GM12878 (cell line): ENCODE measurements around the gene KCNJ10. TPM values are rescaled to one million over a fixed set of nuclear protein-coding genes. Genes with fewer than 3 reads are reported as not detected.

Source experiments
- ATAC-seq: fragments of 200-7000 bp; cut with Tn5 transposase; 3 replicates; pipeline ENCODE4 v1.9.1; 2020; ENCODE audit warnings: mild to moderate bottlenecking, moderate library complexity
- BruUV-seq: library from RNA; stranded (reverse); fragments of 400-500 nt; replicated peaks from 2 replicates; lab custom pipeline; 2021; lab: Mats Ljungman, UMichigan
- CTCF ChIA-PET: fragments of 300-600 bp; sonication (Branson Sonifier 250); formaldehyde crosslinking; extraction: SDS; loops from one replicate; lab custom pipeline; 2021; ENCODE audit warnings: inconsistent platforms; lab: Yijun Ruan, JAX
- POLR2A ChIA-PET: fragments of 350-600 bp; formaldehyde crosslinking; extraction: SDS; loops from one replicate; lab custom pipeline; 2021; ENCODE audit warnings: inconsistent platforms; lab: Charles Lee
- RAD21 ChIA-PET: fragments of 300-600 bp; sonication (Branson Sonifier 250); formaldehyde crosslinking; loops from one replicate; lab custom pipeline; 2023; ENCODE audit warnings: antibody characterized with exemption; ENCODE audit not compliant: unreplicated experiment; lab: Charles Lee
- SMC1A ChIA-PET: fragments of 300-600 bp; sonication (Branson Sonifier 250); formaldehyde crosslinking; loops from one replicate; lab custom pipeline; 2023; ENCODE audit not compliant: unreplicated experiment, uncharacterized antibody; lab: Charles Lee
- DNase-seq: peaks from one replicate; pipeline ENCODE4 v3.0.0-alpha.2; 2011; ENCODE audit warnings: low read depth, low spot score
- FAIRE-seq: peaks from 3 replicates; lab custom pipeline; 2011; peaks lifted over from hg19 to GRCh38; lab: Jason Lieb, UNC
- H2AFZ ChIP-seq: 2 replicates; pipeline ENCODE4 v1.6.0; 2011; ENCODE audit warnings: low read depth, low read length, control low read depth; ENCODE audit not compliant: control insufficient read depth
- H3K27ac ChIP-seq: 2 replicates; pipeline ENCODE4 v1.5.1; 2011; ENCODE audit warnings: control low read depth; ENCODE audit not compliant: control insufficient read depth, insufficient read depth
- H3K27me3 ChIP-seq, 2 experiments: replicated peaks in 1 of 2; 2 replicates each; pipeline versions ENCODE4 v1.6.0 to v1.6.1; 2011; ENCODE audit warnings: low read length in 1 of 2; ENCODE audit not compliant: control insufficient read depth in 2 of 2, insufficient read depth in 2 of 2
- H3K36me3 ChIP-seq, 2 experiments: 2 replicates each; pipeline ENCODE4 v1.5.1; 2011; ENCODE audit warnings: low read length in 1 of 2; ENCODE audit not compliant: control insufficient read depth in 2 of 2, insufficient read depth in 2 of 2
- H3K4me1 ChIP-seq: 2 replicates; pipeline ENCODE4 v1.6.1; 2011; ENCODE audit warnings: mild to moderate bottlenecking, low read length, moderate library complexity, mixed read lengths; ENCODE audit not compliant: control insufficient read depth, insufficient read depth
- H3K4me2 ChIP-seq: 2 replicates; pipeline ENCODE4 v1.6.0; 2011; ENCODE audit warnings: control low read depth; ENCODE audit not compliant: control insufficient read depth, insufficient read depth
- H3K4me3 ChIP-seq: fragments of 200-600 bp; sonication (generic); 2 replicates; pipeline ENCODE4 v1.5.1; 2016
- H3K79me2 ChIP-seq: 2 replicates; pipeline ENCODE4 v1.6.0; 2011; ENCODE audit warnings: low read length; ENCODE audit not compliant: control insufficient read depth, insufficient read depth
- H3K9ac ChIP-seq: 2 replicates; pipeline ENCODE4 v1.8.0; 2011; ENCODE audit warnings: low read length, control low read depth, mixed read lengths; ENCODE audit not compliant: control insufficient read depth, insufficient read depth
- H3K9me3 ChIP-seq: replicated peaks from 3 replicates; pipeline ENCODE4 v1.5.1; 2011; ENCODE audit warnings: mild to moderate bottlenecking, low read length; ENCODE audit not compliant: control insufficient read depth, insufficient read depth
- H4K20me1 ChIP-seq: 2 replicates; pipeline ENCODE4 v1.6.0; 2011; ENCODE audit not compliant: control insufficient read depth, insufficient read depth
- BCLAF1 ChIP-seq: fragments of 450-650 bp; IDR thresholded peaks from 2 replicates; pipeline ENCODE4 v1.6.1; 2017; ENCODE audit warnings: antibody characterized with exemption, mild to moderate bottlenecking, moderate library complexity
- BHLHE40 ChIP-seq, 2 experiments: fragments of 450-650 bp in 1 of 2; IDR thresholded peaks; 2 replicates each; pipeline ENCODE4 v1.6.1; 2011 to 2017; ENCODE audit warnings: low read depth in 2 of 2, borderline replicate concordance in 1 of 2, improper control_type of control experiment in 1 of 2, low read length in 1 of 2, mild to moderate bottlenecking in 1 of 2
- CBX3 ChIP-seq: fragments of 200-600 bp; sonication (generic); IDR thresholded peaks from 2 replicates; pipeline ENCODE4 v1.6.1; 2016; ENCODE audit warnings: low read depth, borderline replicate concordance
- CUX1 ChIP-seq: IDR thresholded peaks from 2 replicates; pipeline ENCODE4 v1.6.1; 2012; ENCODE audit warnings: improper control_type of control experiment, low read depth, low read length; ENCODE audit not compliant: insufficient replicate concordance
- DPF2 ChIP-seq: fragments of 450-650 bp; IDR thresholded peaks from 2 replicates; pipeline ENCODE4 v1.6.1; 2017; ENCODE audit warnings: mild to moderate bottlenecking
- HDGF ChIP-seq: fragments of 450-650 bp; IDR thresholded peaks from 2 replicates; pipeline ENCODE4 v1.6.1; 2016; ENCODE audit warnings: antibody characterized with exemption
- KDM1A ChIP-seq: fragments of 200-600 bp; sonication (generic); IDR thresholded peaks from 2 replicates; pipeline ENCODE4 v1.6.1; 2016; ENCODE audit warnings: borderline replicate concordance
- SIN3A ChIP-seq: IDR thresholded peaks from 2 replicates; pipeline ENCODE4 v1.6.1; 2012; ENCODE audit warnings: low read depth, low read length, improper control_type of control experiment
- STAT3 ChIP-seq: IDR thresholded peaks from 2 replicates; pipeline ENCODE4 v1.6.1; 2011; ENCODE audit warnings: low read depth, low read length, improper control_type of control experiment
- ZNF274 ChIP-seq: IDR thresholded peaks from one replicate; pipeline ENCODE4 v1.8.0; 2011; ENCODE audit not compliant: insufficient read length, insufficient read depth
- ZSCAN29 ChIP-seq: fragments of 450-650 bp; IDR thresholded peaks from 2 replicates; pipeline ENCODE4 v1.6.1; 2017; ENCODE audit warnings: mild to moderate bottlenecking, moderate library complexity
- WGBS: methylation state at CpG from one replicate; pipeline ENCODE4 v1.1.6; 2016; ENCODE audit warnings: low lambda C conversion rate; ENCODE audit not compliant: insufficient replicate concordance, insufficient coverage; ENCODE audit errors: missing lambda C conversion rate; 5-methylcytosine and 5-hydroxymethylcytosine counted together
- in situ Hi-C: fragments of 300-500 bp; cut with MboI; formaldehyde crosslinking; loops from 9 replicates; pipeline ENCODE4 v1.14.3; 2018; ENCODE audit warnings: mixed read lengths
- intact Hi-C: fragments of 100-400 bp; cut with micrococcal nuclease; formaldehyde crosslinking; loops from one replicate; pipeline ENCODE4 v1.14.2; 2022; ENCODE audit not compliant: unreplicated experiment
- polyA plus RNA-seq, 11 experiments: library from polyadenylated mRNA; depleted of rRNA in 4 of 11; unstranded in 6 of 11; stranded (reverse) in 5 of 11; fragments of >200 nt; fragmentation: Nextera tagmentation in 4 of 11; fragmentation: Illumina TruSeq in 1 of 11; extraction: Ambion mirVana in 4 of 11; extraction: Trizol in 1 of 11; gene quantifications; 1 replicate in 1 of 11; 2 replicates in 10 of 11; pipeline versions ENCODE4 v1.2.1 to v1.2.3, GENCODE V29; 2011 to 2016; ENCODE audit warnings: inconsistent platforms in 2 of 11, missing spikeins in 2 of 11, low read depth in 1 of 11
- total RNA-seq, 4 experiments: library from RNA; depleted of rRNA in 3 of 4; stranded (reverse); fragments of >200 nt in 3 of 4; fragmentation: Illumina TruSeq in 1 of 4; extraction: Trizol in 1 of 4; gene quantifications; 2 replicates each; pipeline versions ENCODE4 v1.2.1 to v1.2.3, GENCODE V29; 2013 to 2021
- TF ChIP-seq, protein P1 (sequence below): fragments of 450-650 bp; IDR thresholded peaks from 2 replicates; pipeline ENCODE4 v1.6.1; 2016; ENCODE audit warnings: mild to moderate bottlenecking, moderate library complexity, borderline replicate concordance

Gene KCNJ10
- total and polyA plus RNA-seq, 10 of the 15 experiments (the other 5 are each of a cell fraction or from before 2014, with no cell fraction given): 0.01 to 0.29 (median 0.09) TPM; not detected in 2

DNA sequence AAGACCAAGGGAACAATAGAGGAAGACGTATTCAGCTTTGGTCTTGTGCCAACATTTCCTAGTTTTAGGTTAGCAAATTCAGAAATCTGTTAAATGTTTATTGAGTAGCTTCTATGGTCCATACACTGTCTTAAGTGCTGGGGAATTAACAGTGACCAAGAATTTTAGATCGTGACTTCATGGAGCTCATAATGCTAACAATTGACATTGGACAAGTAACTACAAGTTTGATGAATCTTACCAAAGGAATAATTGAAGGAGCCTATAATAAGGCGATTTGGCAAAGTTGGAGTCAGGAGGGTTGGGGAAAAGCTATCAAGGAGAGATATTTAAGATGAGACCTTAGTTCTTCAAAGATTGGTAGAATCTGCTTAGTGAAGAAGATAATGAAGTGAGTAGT lies 114.5 kb downstream of the KCNJ10 start:
- H3K27me3 ChIP-seq: peaks cover 0 to 4% of the 10 kb centered on the region in 2 experiments; a peak in 2 of 4 replicates
- H3K4me1 ChIP-seq: peaks cover 13% of the 10 kb centered on the region
- in situ Hi-C loops: no loop called here
- no peaks in the 10 kb centered on the region for H3K79me2 ChIP-seq
- H3K9ac ChIP-seq: no peak overlapping the region
- ChIA-PET RAD21 (interaction anchor here (1.1 kb wide), 1 partner anchor 51 kb away, joined by 4 read pairs; no protein-coding TSS in a partner anchor), CTCF (interaction anchor here (1.3 to 2.8 kb wide), 3 partner anchors 15 to 124 kb away, joined by 3 to 22 read pairs (median 3); no protein-coding TSS in a partner anchor), POLR2A (no interaction called here), SMC1A (interaction anchor here (2.2 kb wide), 1 partner anchor 60 kb away, joined by 5 read pairs; no protein-coding TSS in a partner anchor)
- 8% methylated on average over 3 of the region's 3 CpGs for WGBS
- FAIRE-seq: no peak
- DNase-seq: no peak
- no peak overlapping the region for H2AFZ ChIP-seq
- no peak overlapping the region for H3K4me2 ChIP-seq
- no peak overlapping the region for H3K4me3 ChIP-seq
- intact Hi-C loops: no loop called here
- no peak for ATAC-seq
- H4K20me1 ChIP-seq: no peaks in the 10 kb centered on the region
- H3K27ac ChIP-seq: no peak overlapping the region
- H3K36me3 ChIP-seq: no peaks in the 10 kb centered on the region
- BruUV-seq: no TSS peak
- H3K9me3 ChIP-seq: no peaks in the 10 kb centered on the region
- TF ChIP-seq STAT3 (no peak), BCLAF1 (no peak), BHLHE40 (IDR thresholded peaks at IDR 0.05; ENCODE audit: borderline replicate concordance in 1 of 2, low read depth in 2 of 2, low read length in 1 of 2) (no peak), ZSCAN29 (no peak), ZNF274 (no peak), DPF2 (no peak), SIN3A (no peak), KDM1A (no peak), CBX3 (no peak), CUX1 (no peak), HDGF (no peak)
- TF ChIP-seq, protein P1, sequence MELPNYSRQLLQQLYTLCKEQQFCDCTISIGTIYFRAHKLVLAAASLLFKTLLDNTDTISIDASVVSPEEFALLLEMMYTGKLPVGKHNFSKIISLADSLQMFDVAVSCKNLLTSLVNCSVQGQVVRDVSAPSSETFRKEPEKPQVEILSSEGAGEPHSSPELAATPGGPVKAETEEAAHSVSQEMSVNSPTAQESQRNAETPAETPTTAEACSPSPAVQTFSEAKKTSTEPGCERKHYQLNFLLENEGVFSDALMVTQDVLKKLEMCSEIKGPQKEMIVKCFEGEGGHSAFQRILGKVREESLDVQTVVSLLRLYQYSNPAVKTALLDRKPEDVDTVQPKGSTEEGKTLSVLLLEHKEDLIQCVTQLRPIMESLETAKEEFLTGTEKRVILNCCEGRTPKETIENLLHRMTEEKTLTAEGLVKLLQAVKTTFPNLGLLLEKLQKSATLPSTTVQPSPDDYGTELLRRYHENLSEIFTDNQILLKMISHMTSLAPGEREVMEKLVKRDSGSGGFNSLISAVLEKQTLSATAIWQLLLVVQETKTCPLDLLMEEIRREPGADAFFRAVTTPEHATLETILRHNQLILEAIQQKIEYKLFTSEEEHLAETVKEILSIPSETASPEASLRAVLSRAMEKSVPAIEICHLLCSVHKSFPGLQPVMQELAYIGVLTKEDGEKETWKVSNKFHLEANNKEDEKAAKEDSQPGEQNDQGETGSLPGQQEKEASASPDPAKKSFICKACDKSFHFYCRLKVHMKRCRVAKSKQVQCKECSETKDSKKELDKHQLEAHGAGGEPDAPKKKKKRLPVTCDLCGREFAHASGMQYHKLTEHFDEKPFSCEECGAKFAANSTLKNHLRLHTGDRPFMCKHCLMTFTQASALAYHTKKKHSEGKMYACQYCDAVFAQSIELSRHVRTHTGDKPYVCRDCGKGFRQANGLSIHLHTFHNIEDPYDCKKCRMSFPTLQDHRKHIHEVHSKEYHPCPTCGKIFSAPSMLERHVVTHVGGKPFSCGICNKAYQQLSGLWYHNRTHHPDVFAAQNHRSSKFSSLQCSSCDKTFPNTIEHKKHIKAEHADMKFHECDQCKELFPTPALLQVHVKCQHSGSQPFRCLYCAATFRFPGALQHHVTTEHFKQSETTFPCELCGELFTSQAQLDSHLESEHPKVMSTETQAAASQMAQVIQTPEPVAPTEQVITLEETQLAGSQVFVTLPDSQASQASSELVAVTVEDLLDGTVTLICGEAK: no peak
